IPS-NIHi7 (cell line): Measurements from ENCODE around the gene TNFAIP2.
A peak's percentile ranks its signal among the peaks of the same experiment; 100 is the strongest.
"Not testable (repeated sequence)": the region's sequence is repeated elsewhere in the genome, so short reads cannot be mapped to it uniquely, and the experiment has no call there.

Experiments used
- DNase-seq: peaks from one replicate; pipeline ENCODE4 v3.0.0; 2012; ENCODE audit warnings: mixed read lengths; ENCODE audit errors: extremely low spot score

TNFAIP2 gene

DNA sequence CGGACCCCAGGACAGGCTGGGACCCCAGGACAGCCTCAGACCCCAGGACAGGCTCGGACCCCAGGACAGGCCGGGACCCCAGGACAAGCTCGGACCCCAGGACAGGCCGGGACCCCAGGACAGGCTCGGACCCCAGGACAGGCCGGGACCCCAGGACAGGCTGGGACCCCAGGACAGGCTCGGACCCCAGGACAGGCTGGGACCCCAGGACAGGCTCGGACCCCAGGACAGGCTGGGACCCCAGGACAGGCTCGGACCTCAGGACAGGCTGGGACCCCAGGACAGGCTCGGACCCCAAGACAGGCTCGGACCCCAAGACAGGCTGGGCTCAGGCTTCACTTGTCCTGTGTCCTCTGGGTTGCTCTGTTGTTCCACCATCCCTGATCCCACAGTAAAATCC is 32.2 kb downstream of the TNFAIP2 start:
- not testable (repeated sequence) for DNase-seq

DNA sequence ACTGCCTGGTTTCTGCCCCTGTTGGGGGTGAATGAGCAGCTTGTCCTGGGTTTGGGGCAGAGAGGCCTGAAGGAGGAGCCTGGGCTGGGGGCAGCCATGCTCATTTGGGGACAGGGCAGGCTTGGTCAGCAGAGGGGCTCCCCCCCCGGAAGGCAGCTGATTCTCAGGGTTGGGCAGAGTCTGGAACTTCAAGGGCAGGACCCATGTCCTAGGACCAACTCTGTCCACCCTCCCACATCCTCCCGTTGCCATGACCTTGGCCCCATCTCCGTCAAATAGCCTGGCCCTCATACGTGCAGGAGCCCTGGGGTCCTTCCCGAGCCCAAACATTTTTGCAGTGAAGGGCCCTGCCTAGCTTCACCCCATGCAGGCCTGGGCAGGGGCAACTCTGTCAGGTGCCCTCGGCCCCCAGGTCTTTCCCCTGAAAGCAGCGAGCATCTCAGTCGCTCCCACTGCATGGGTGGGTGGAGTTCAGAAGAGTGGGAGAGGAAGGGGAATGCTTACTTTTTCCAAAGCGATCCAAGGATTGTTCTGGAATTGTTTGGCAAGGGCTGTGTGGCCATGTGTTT is 32.6 kb downstream of the TNFAIP2 start:
- peak; percentile 7 for DNase-seq

GRCh38 chr14:103156651-103157378 is 33.6 kb downstream of the TNFAIP2 start:
- DNase-seq: peak; percentile 36

- DNase-seq: no peak
Measured at GRCh38 chr14:103157969-103158368, 34.7 kb downstream of the TNFAIP2 start.

- no peak for DNase-seq
Measured at GRCh38 chr14:103158688-103159087, 35.4 kb downstream of the TNFAIP2 start.

DNA sequence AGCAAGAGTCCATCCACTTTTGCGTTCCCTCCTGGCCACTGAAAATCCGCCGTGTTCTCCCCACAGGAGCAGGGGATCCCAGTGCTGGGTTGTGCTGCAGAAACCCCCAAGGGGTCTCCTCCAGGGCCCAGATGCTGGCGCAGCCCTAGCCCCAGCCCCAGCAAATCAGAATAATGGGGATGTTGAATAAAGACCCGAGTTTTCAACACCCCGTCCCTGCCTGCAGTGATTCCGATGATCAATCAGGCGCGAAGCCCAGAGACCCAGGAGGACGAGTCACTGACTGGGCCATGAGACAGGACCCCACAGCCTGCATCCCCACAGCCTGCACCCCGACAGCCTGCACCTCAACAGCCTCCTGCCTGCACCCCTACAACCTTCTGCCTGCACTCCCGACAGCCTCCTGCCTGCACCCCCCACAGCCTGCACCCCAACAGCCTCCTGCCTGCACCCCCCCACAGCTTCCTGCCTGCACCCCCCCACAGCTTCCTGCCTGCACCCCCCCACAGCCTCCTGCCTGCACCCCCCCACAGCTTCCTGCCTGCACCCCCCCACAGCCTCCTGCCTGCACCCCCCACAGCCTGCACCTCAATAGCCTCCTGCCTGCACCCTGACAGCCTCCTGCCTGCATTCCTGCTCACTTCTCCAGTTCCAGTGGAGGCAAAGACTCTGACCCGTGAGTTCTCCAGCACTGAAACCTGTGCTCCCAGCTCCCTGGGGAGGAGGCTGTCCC is 37.2 kb downstream of the TNFAIP2 start:
- no peak for DNase-seq

- no peak for DNase-seq
Measured at GRCh38 chr14:103161054-103161397, 37.8 kb downstream of the TNFAIP2 start.

- no peak for DNase-seq
Measured at GRCh38 chr14:103163199-103163598, 39.9 kb downstream of the TNFAIP2 start.

GRCh38 chr14:103164006-103164405 is 40.7 kb downstream of the TNFAIP2 start:
- DNase-seq: no peak

GRCh38 chr14:103164779-103165178 is 41.5 kb downstream of the TNFAIP2 start:
- DNase-seq: no peak

DNA sequence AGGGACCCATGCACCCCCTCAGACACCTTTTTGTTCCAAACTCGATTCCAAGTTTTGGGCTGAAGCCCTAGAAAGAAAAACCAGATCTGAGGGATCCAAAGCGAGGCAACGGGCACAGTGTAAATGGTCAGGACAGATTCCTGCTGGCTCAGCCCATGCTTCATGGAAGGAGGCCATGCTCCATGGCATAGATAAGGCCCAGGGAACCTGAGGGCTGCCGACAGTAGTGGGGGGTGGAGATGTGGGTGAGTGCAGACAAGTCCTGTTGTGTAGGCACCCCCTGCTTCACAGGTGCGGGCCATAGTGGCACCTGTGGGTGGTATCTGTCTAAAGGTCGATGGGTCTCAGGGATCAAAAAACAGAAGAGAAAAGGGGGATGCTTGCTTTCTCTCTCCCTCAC is 42.1 kb downstream of the TNFAIP2 start:
- no peak for DNase-seq

DNA sequence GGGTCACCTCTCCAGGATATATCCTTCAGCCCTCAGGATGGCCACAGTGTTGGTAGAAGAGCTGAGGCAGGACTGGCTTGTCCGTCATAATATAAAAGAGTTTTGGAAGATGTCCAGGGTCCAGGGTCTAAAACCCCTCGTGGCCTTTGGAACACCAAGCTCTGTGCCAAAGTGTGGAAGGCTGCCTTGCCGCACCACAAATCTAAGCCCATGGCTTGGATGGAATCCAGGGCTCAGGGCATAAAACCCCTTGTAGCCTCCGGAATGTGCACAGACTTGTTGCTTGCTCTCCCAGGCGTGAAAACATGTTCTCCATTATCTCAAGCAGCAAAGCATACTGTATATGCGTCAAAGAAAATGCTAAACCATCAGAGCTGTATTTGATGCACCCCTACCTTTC is 46.7 kb downstream of the TNFAIP2 start:
- DNase-seq: no peak

DNA sequence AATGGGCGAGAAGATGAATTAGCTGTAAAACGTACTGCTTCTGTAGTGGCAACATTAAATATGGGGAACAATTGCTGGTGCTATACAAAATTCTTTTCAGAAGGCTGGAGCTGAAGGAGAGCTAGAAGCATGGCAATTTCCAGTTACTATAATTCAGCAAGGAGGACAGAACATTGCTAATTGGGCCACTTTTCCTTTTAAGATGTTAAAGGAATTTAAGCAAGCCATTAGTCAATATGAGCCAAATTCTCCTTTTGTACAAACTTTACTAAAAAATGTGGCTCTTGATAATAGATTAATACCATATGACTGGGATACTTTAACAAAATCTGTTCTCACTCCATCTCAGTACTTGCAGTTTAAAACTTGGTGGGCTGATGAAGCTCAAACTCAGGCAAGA is 47.9 kb downstream of the TNFAIP2 start:
- not testable (repeated sequence) for DNase-seq

GRCh38 chr14:103172921-103173320 is 49.7 kb downstream of the TNFAIP2 start:
- DNase-seq: no peak

- not testable (repeated sequence) for DNase-seq
Measured at GRCh38 chr14:103173887-103174286, 50.6 kb downstream of the TNFAIP2 start.

- DNase-seq: not testable (repeated sequence)
Measured at GRCh38 chr14:103176176-103176575, 52.9 kb downstream of the TNFAIP2 start.

DNA sequence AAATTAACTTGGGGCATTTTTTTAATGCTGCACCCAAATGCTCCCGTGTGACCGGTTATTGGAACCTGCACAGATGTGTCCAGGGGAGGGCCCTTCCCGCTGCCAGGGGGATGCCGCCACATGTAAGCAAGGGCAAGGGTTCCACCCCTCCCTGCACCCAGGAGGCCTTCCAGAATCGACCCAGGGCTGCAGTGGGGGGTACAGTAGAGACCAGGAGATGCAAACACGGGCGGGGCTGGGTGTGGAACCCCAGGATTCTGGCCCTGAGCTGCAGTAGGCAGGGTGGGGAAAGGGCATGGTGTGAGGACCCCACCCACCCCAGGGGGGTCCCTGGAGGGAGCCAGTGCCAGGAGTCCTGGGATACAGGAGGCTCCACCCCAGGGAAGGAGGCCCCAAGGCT is 54.1 kb downstream of the TNFAIP2 start:
- DNase-seq: no peak

DNA sequence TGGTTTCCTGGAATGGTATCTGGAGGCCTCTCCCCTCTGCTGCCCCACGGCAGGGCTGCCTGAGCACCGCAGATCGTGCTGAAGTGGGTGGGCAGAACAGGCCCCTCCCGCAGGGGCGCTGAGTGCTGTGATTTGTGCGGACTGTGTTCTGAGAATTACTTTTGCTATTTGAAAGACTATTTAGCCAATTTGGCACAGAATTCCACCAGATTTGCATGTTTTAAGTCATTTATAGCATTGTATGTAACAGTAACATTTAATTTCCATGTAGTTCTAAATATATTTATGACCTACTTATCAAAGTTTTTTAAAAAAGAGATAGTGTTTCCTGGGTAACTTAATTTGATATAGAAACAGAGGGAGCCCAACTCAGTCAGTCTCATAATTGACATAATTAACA is 55.3 kb downstream of the TNFAIP2 start:
- no peak for DNase-seq

GRCh38 chr14:103179094-103179493 is 55.8 kb downstream of the TNFAIP2 start:
- no peak for DNase-seq

GRCh38 chr14:103180331-103180730 is 57.1 kb downstream of the TNFAIP2 start:
- no peak for DNase-seq

DNA sequence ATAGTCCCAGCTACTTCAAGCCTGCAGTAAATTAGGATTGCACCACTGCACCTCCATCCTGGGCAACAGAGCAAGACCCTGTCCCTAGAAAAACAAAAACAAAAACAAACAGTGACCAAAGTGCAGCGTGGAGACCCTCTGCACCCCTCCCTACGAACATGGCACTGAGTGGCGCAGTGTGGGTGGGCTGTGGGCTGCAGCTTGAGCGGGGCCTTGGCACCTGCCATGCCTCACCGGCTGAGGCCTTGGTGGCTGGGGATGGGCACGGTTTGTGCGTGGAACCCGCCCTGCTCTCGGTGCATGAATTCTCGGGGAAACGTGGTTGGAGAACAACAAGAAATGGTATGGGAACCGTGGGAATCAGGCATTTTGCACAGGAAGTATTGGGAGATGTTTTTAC is 60.8 kb downstream of the TNFAIP2 start:
- no peak for DNase-seq

GRCh38 chr14:103185051-103186029 is 62.1 kb downstream of the TNFAIP2 start:
- no peak for DNase-seq
